ENCODE results near the gene BCO1.
"Not testable (repeated sequence)": the region's sequence is repeated elsewhere in the genome, so short reads cannot be mapped to it uniquely, and the experiment has no call there.

BCO1 gene

GRCh38 chr16:81216114-81216513 is 22.4 kb upstream of the BCO1 start:
- DNase-seq (ENCODE audit: low spot score in 2 of 2) (no peak), ATAC-seq (replicated peaks; ENCODE audit: extremely low read depth, poor library complexity, severe bottlenecking) (no peak)
- Mint-ChIP-seq H3K4me3 (no peak overlapping the region), H3K9me3 (no peaks in the 10 kb centered on the region), H3K27me3 (peaks cover 33% of the 10 kb centered on the region), H3K27ac (ENCODE audit: low read depth) (no peak overlapping the region), H3K4me1 (no peaks in the 10 kb centered on the region), H3K36me3 (ENCODE audit: insufficient read depth) (peaks cover 1% of the 10 kb centered on the region)

- H3K36me3 Mint-ChIP-seq (ENCODE audit: insufficient read depth): peaks cover 1% of the 10 kb centered on the region
- H3K4me1 Mint-ChIP-seq: no peaks in the 10 kb centered on the region
- no peak overlapping the region for H3K4me3 Mint-ChIP-seq
- DNase-seq (ENCODE audit: low spot score in 2 of 2) (no peak), ATAC-seq (replicated peaks; ENCODE audit: extremely low read depth, poor library complexity, severe bottlenecking) (no peak)
- H3K27me3 Mint-ChIP-seq: peaks cover 28% of the 10 kb centered on the region
- H3K9me3 Mint-ChIP-seq: no peaks in the 10 kb centered on the region
- H3K27ac Mint-ChIP-seq (ENCODE audit: low read depth): no peak overlapping the region
Measured at GRCh38 chr16:81216706-81217105, 21.8 kb upstream of the BCO1 start.

- Mint-ChIP-seq H3K9me3 (no peaks in the 10 kb centered on the region), H3K4me1 (no peaks in the 10 kb centered on the region), H3K27ac (ENCODE audit: low read depth) (no peak overlapping the region), H3K4me3 (no peak overlapping the region), H3K27me3 (peaks cover 33% of the 10 kb centered on the region), H3K36me3 (ENCODE audit: insufficient read depth) (peaks cover 1% of the 10 kb centered on the region)
- DNase-seq (ENCODE audit: low spot score in 2 of 2): no peak
- ATAC-seq (replicated peaks; ENCODE audit: extremely low read depth, poor library complexity, severe bottlenecking): no peak
Measured at GRCh38 chr16:81219151-81219550, 19.3 kb upstream of the BCO1 start.

- DNase-seq (ENCODE audit: low spot score in 2 of 2) (no peak), ATAC-seq (replicated peaks; ENCODE audit: extremely low read depth, poor library complexity, severe bottlenecking) (no peak)
- no peaks in the 10 kb centered on the region for H3K4me1 Mint-ChIP-seq
- no peak overlapping the region for H3K27ac Mint-ChIP-seq (ENCODE audit: low read depth)
- H3K36me3 Mint-ChIP-seq (ENCODE audit: insufficient read depth): peaks cover 1% of the 10 kb centered on the region
- H3K4me3 Mint-ChIP-seq: no peak overlapping the region
- H3K9me3 Mint-ChIP-seq: no peaks in the 10 kb centered on the region
- peaks cover 39% of the 10 kb centered on the region for H3K27me3 Mint-ChIP-seq
Measured at GRCh38 chr16:81220349-81220748, 18.1 kb upstream of the BCO1 start.

- Mint-ChIP-seq H3K9me3 (no peaks in the 10 kb centered on the region), H3K4me3 (no peak overlapping the region), H3K36me3 (ENCODE audit: insufficient read depth) (peaks cover 1% of the 10 kb centered on the region), H3K27ac (ENCODE audit: low read depth) (no peak overlapping the region), H3K27me3 (peaks cover 40% of the 10 kb centered on the region), H3K4me1 (no peaks in the 10 kb centered on the region)
- ATAC-seq (replicated peaks; ENCODE audit: extremely low read depth, poor library complexity, severe bottlenecking): no peak
- DNase-seq (ENCODE audit: low spot score in 2 of 2): no peak
Measured at GRCh38 chr16:81221731-81222130, 16.8 kb upstream of the BCO1 start.

GRCh38 chr16:81224824-81225223 is 13.7 kb upstream of the BCO1 start:
- Mint-ChIP-seq H3K27me3 (peaks cover 61% of the 10 kb centered on the region), H3K4me3 (no peak overlapping the region), H3K36me3 (ENCODE audit: insufficient read depth) (no peaks in the 10 kb centered on the region), H3K4me1 (no peaks in the 10 kb centered on the region), H3K27ac (ENCODE audit: low read depth) (no peak overlapping the region), H3K9me3 (no peaks in the 10 kb centered on the region)
- DNase-seq (ENCODE audit: low spot score in 2 of 2): no peak
- no peak for ATAC-seq (replicated peaks; ENCODE audit: extremely low read depth, poor library complexity, severe bottlenecking)

- not testable (repeated sequence) for H3K4me1 Mint-ChIP-seq; H3K36me3 Mint-ChIP-seq (ENCODE audit: insufficient read depth); H3K27ac Mint-ChIP-seq (ENCODE audit: low read depth); ATAC-seq (replicated peaks; ENCODE audit: extremely low read depth, poor library complexity, severe bottlenecking); DNase-seq (ENCODE audit: low spot score in 2 of 2); H3K9me3 Mint-ChIP-seq; H3K4me3 Mint-ChIP-seq
- H3K27me3 Mint-ChIP-seq: peaks cover 61% of the 10 kb centered on the region
Measured at GRCh38 chr16:81225697-81226096, 12.8 kb upstream of the BCO1 start.

- Mint-ChIP-seq H3K4me1 (no peaks in the 10 kb centered on the region), H3K36me3 (ENCODE audit: insufficient read depth) (no peaks in the 10 kb centered on the region), H3K27ac (ENCODE audit: low read depth) (no peak overlapping the region), H3K4me3 (no peak overlapping the region), H3K9me3 (no peaks in the 10 kb centered on the region), H3K27me3 (peaks cover 72% of the 10 kb centered on the region)
- ATAC-seq (replicated peaks; ENCODE audit: extremely low read depth, poor library complexity, severe bottlenecking) (no peak), DNase-seq (ENCODE audit: low spot score in 2 of 2) (no peak)
Measured at GRCh38 chr16:81227785-81228184, 10.7 kb upstream of the BCO1 start.

GRCh38 chr16:81229811-81230210 is 8.7 kb upstream of the BCO1 start:
- Mint-ChIP-seq H3K9me3 (no peaks in the 10 kb centered on the region), H3K27ac (ENCODE audit: low read depth) (no peak overlapping the region), H3K4me3 (no peak overlapping the region), H3K36me3 (ENCODE audit: insufficient read depth) (no peaks in the 10 kb centered on the region), H3K27me3 (peaks cover 62% of the 10 kb centered on the region), H3K4me1 (no peaks in the 10 kb centered on the region)
- ATAC-seq (replicated peaks; ENCODE audit: extremely low read depth, poor library complexity, severe bottlenecking) (no peak), DNase-seq (ENCODE audit: low spot score in 2 of 2) (no peak)

GRCh38 chr16:81231014-81231413 is 7.5 kb upstream of the BCO1 start:
- Mint-ChIP-seq H3K9me3 (no peaks in the 10 kb centered on the region), H3K4me1 (no peaks in the 10 kb centered on the region), H3K27ac (ENCODE audit: low read depth) (no peak overlapping the region), H3K4me3 (no peak overlapping the region), H3K27me3 (peaks cover 50% of the 10 kb centered on the region), H3K36me3 (ENCODE audit: insufficient read depth) (no peaks in the 10 kb centered on the region)
- no peak for ATAC-seq (replicated peaks; ENCODE audit: extremely low read depth, poor library complexity, severe bottlenecking)
- no peak for DNase-seq (ENCODE audit: low spot score in 2 of 2)

- H3K4me1 Mint-ChIP-seq: no peaks in the 10 kb centered on the region
- H3K36me3 Mint-ChIP-seq (ENCODE audit: insufficient read depth): no peaks in the 10 kb centered on the region
- DNase-seq (ENCODE audit: low spot score in 2 of 2) (no peak), ATAC-seq (replicated peaks; ENCODE audit: extremely low read depth, poor library complexity, severe bottlenecking) (no peak)
- H3K4me3 Mint-ChIP-seq: no peak overlapping the region
- peaks cover 40% of the 10 kb centered on the region for H3K27me3 Mint-ChIP-seq
- H3K27ac Mint-ChIP-seq (ENCODE audit: low read depth): no peak overlapping the region
- H3K9me3 Mint-ChIP-seq: no peaks in the 10 kb centered on the region
Measured at GRCh38 chr16:81232740-81233367, 5.6 kb upstream of the BCO1 start.

GRCh38 chr16:81237282-81237681 is 1.2 kb upstream of the BCO1 start:
- ATAC-seq (replicated peaks; ENCODE audit: extremely low read depth, poor library complexity, severe bottlenecking) (no peak), DNase-seq (ENCODE audit: low spot score in 2 of 2) (no peak)
- no peak overlapping the region for H3K4me3 Mint-ChIP-seq

GRCh38 chr16:81237942-81238295 is 570 bp upstream of the BCO1 start:
- H3K36me3 Mint-ChIP-seq (ENCODE audit: insufficient read depth): no peaks in the 10 kb centered on the region
- peaks cover 7% of the 10 kb centered on the region for H3K4me1 Mint-ChIP-seq
- no peak for ATAC-seq (replicated peaks; ENCODE audit: extremely low read depth, poor library complexity, severe bottlenecking)
- H3K4me3 Mint-ChIP-seq: no peak overlapping the region
- peaks cover 9% of the 10 kb centered on the region for H3K27me3 Mint-ChIP-seq
- H3K27ac Mint-ChIP-seq (ENCODE audit: low read depth): no peak overlapping the region
- no peaks in the 10 kb centered on the region for H3K9me3 Mint-ChIP-seq
- no peak for DNase-seq (ENCODE audit: low spot score in 2 of 2)

More at GRCh38 chr16:81237282-81237681, 1.2 kb upstream of the BCO1 start:
- no peaks in the 10 kb centered on the region for H3K36me3 Mint-ChIP-seq (ENCODE audit: insufficient read depth)
- H3K27ac Mint-ChIP-seq (ENCODE audit: low read depth): no peak overlapping the region
- peaks cover 2% of the 10 kb centered on the region for H3K27me3 Mint-ChIP-seq
- peaks cover 7% of the 10 kb centered on the region for H3K4me1 Mint-ChIP-seq
- no peaks in the 10 kb centered on the region for H3K9me3 Mint-ChIP-seq
